Kasumi-1 (cell line): ENCODE measurements around the gene SLC13A5.

Experiments
- DNase-seq, 2 experiments: peaks; one replicate each; lab custom pipeline; 2025; lab: John Stamatoyannopoulos, UW

Gene SLC13A5

GRCh38 chr17:6638046-6638908 is 74.9 kb downstream of the SLC13A5 start:
- DNase-seq, result no peak

- DNase-seq, result no peak
These were observed 75.7 kb downstream of the SLC13A5 start for GRCh38 chr17:6637458-6637840.

GRCh38 chr17:6636616-6637457 is 76.3 kb downstream of the SLC13A5 start:
- DNase-seq, result no peak

GRCh38 chr17:6636105-6636504 is 77.1 kb downstream of the SLC13A5 start:
- no peak for DNase-seq
